GM12878 (cell line): Measurements from ENCODE around the gene SERPINH1. TPM values are rescaled to one million over a fixed set of nuclear protein-coding genes. Genes with fewer than 3 reads are reported as not detected.

Source experiments
- ATAC-seq: fragments of 200-7000 bp; cut with Tn5 transposase; 3 replicates; pipeline ENCODE4 v1.9.1; 2020; ENCODE audit warnings: mild to moderate bottlenecking, moderate library complexity
- BruUV-seq: library from RNA; stranded (reverse); fragments of 400-500 nt; replicated peaks from 2 replicates; lab custom pipeline; 2021; lab: Mats Ljungman, UMichigan
- CTCF ChIA-PET: fragments of 300-600 bp; sonication (Branson Sonifier 250); formaldehyde crosslinking; extraction: SDS; loops from one replicate; lab custom pipeline; 2021; ENCODE audit warnings: inconsistent platforms; lab: Yijun Ruan, JAX
- POLR2A ChIA-PET: fragments of 350-600 bp; formaldehyde crosslinking; extraction: SDS; loops from one replicate; lab custom pipeline; 2021; ENCODE audit warnings: inconsistent platforms; lab: Charles Lee
- RAD21 ChIA-PET: fragments of 300-600 bp; sonication (Branson Sonifier 250); formaldehyde crosslinking; loops from one replicate; lab custom pipeline; 2023; ENCODE audit warnings: antibody characterized with exemption; ENCODE audit not compliant: unreplicated experiment; lab: Charles Lee
- SMC1A ChIA-PET: fragments of 300-600 bp; sonication (Branson Sonifier 250); formaldehyde crosslinking; loops from one replicate; lab custom pipeline; 2023; ENCODE audit not compliant: unreplicated experiment, uncharacterized antibody; lab: Charles Lee
- DNase-seq: peaks from one replicate; pipeline ENCODE4 v3.0.0-alpha.2; 2011; ENCODE audit warnings: low read depth, low spot score
- FAIRE-seq: peaks from 3 replicates; lab custom pipeline; 2011; peaks lifted over from hg19 to GRCh38; lab: Jason Lieb, UNC
- H2AFZ ChIP-seq: 2 replicates; pipeline ENCODE4 v1.6.0; 2011; ENCODE audit warnings: low read depth, low read length, control low read depth; ENCODE audit not compliant: control insufficient read depth
- H3K27ac ChIP-seq: 2 replicates; pipeline ENCODE4 v1.5.1; 2011; ENCODE audit warnings: control low read depth; ENCODE audit not compliant: control insufficient read depth, insufficient read depth
- H3K27me3 ChIP-seq, 2 experiments: replicated peaks in 1 of 2; 2 replicates each; pipeline versions ENCODE4 v1.6.0 to v1.6.1; 2011; ENCODE audit warnings: low read length in 1 of 2; ENCODE audit not compliant: control insufficient read depth in 2 of 2, insufficient read depth in 2 of 2
- H3K36me3 ChIP-seq, 2 experiments: 2 replicates each; pipeline ENCODE4 v1.5.1; 2011; ENCODE audit warnings: low read length in 1 of 2; ENCODE audit not compliant: control insufficient read depth in 2 of 2, insufficient read depth in 2 of 2
- H3K4me1 ChIP-seq: 2 replicates; pipeline ENCODE4 v1.6.1; 2011; ENCODE audit warnings: mild to moderate bottlenecking, low read length, moderate library complexity, mixed read lengths; ENCODE audit not compliant: control insufficient read depth, insufficient read depth
- H3K4me2 ChIP-seq: 2 replicates; pipeline ENCODE4 v1.6.0; 2011; ENCODE audit warnings: control low read depth; ENCODE audit not compliant: control insufficient read depth, insufficient read depth
- H3K4me3 ChIP-seq: fragments of 200-600 bp; sonication (generic); 2 replicates; pipeline ENCODE4 v1.5.1; 2016
- H3K79me2 ChIP-seq: 2 replicates; pipeline ENCODE4 v1.6.0; 2011; ENCODE audit warnings: low read length; ENCODE audit not compliant: control insufficient read depth, insufficient read depth
- H3K9ac ChIP-seq: 2 replicates; pipeline ENCODE4 v1.8.0; 2011; ENCODE audit warnings: low read length, control low read depth, mixed read lengths; ENCODE audit not compliant: control insufficient read depth, insufficient read depth
- H3K9me3 ChIP-seq: replicated peaks from 3 replicates; pipeline ENCODE4 v1.5.1; 2011; ENCODE audit warnings: mild to moderate bottlenecking, low read length; ENCODE audit not compliant: control insufficient read depth, insufficient read depth
- H4K20me1 ChIP-seq: 2 replicates; pipeline ENCODE4 v1.6.0; 2011; ENCODE audit not compliant: control insufficient read depth, insufficient read depth
- BCL11A ChIP-seq: IDR thresholded peaks from 2 replicates; pipeline ENCODE4 v1.6.1; 2011; ENCODE audit warnings: low read depth, low read length
- BCL3 ChIP-seq: IDR thresholded peaks from 2 replicates; pipeline ENCODE4 v1.6.1; 2011; ENCODE audit warnings: borderline replicate concordance, low read depth, mild to moderate bottlenecking, moderate library complexity, low read length; ENCODE audit not compliant: insufficient read depth, poor library complexity, severe bottlenecking
- FOS ChIP-seq: IDR thresholded peaks from 3 replicates; pipeline ENCODE4 v1.6.1; 2011; ENCODE audit warnings: borderline replicate concordance; ENCODE audit not compliant: insufficient read length; ENCODE audit errors: extremely low read depth
- JUNB ChIP-seq: IDR thresholded peaks from 2 replicates; pipeline ENCODE4 v1.6.1; 2016; ENCODE audit warnings: antibody characterized with exemption, mild to moderate bottlenecking
- KAT2A ChIP-seq: conservative IDR thresholded peaks from 2 replicates; pipeline ENCODE4 v1.6.1; 2011; ENCODE audit warnings: low read depth, low read length; ENCODE audit not compliant: control insufficient read depth
- LARP7 ChIP-seq: fragments of 450-650 bp; IDR thresholded peaks from 2 replicates; pipeline ENCODE4 v1.6.1; 2017; ENCODE audit warnings: mild to moderate bottlenecking
- NBN ChIP-seq: fragments of 450-650 bp; IDR thresholded peaks from 2 replicates; pipeline ENCODE4 v1.6.1; 2016
- NFXL1 ChIP-seq: fragments of 450-650 bp; IDR thresholded peaks from 2 replicates; pipeline ENCODE4 v1.6.1; 2017; ENCODE audit warnings: antibody characterized with exemption, mild to moderate bottlenecking, borderline replicate concordance
- NR2C2 ChIP-seq: IDR thresholded peaks from 2 replicates; pipeline ENCODE4 v1.6.1; 2011; ENCODE audit warnings: borderline replicate concordance, low read depth; ENCODE audit not compliant: control insufficient read depth, insufficient read length
- NRF1 ChIP-seq: conservative IDR thresholded peaks from 2 replicates; pipeline ENCODE4 v1.6.1; 2011; ENCODE audit warnings: mild to moderate bottlenecking, low read depth, low read length, improper control_type of control experiment
- PBX3 ChIP-seq: IDR thresholded peaks from 2 replicates; pipeline ENCODE4 v1.6.1; 2011; ENCODE audit warnings: mild to moderate bottlenecking, low read depth, low read length, moderate library complexity; ENCODE audit not compliant: insufficient replicate concordance
- PML ChIP-seq: IDR thresholded peaks from 2 replicates; pipeline ENCODE4 v1.6.1; 2012; ENCODE audit warnings: low read length, inconsistent platforms
- RAD21 ChIP-seq: IDR thresholded peaks from 2 replicates; pipeline ENCODE4 v1.6.1; 2011; ENCODE audit warnings: mild to moderate bottlenecking, low read depth, low read length, moderate library complexity; ENCODE audit not compliant: insufficient read depth
- RELA ChIP-seq: fragments of 450-650 bp; IDR thresholded peaks from 2 replicates; pipeline ENCODE4 v1.8.0; 2014; ENCODE audit warnings: borderline replicate concordance; ENCODE audit not compliant: partially characterized antibody
- ZBTB11 ChIP-seq: fragments of 450-650 bp; formaldehyde crosslinking; IDR thresholded peaks from 2 replicates; pipeline ENCODE4 v1.5.0; 2022; ENCODE audit warnings: mild to moderate bottlenecking, missing genetic modification characterization
- WGBS: methylation state at CpG from one replicate; pipeline ENCODE4 v1.1.6; 2016; ENCODE audit warnings: low lambda C conversion rate; ENCODE audit not compliant: insufficient replicate concordance, insufficient coverage; ENCODE audit errors: missing lambda C conversion rate; 5-methylcytosine and 5-hydroxymethylcytosine counted together
- in situ Hi-C: fragments of 300-500 bp; cut with MboI; formaldehyde crosslinking; loops from 9 replicates; pipeline ENCODE4 v1.14.3; 2018; ENCODE audit warnings: mixed read lengths
- intact Hi-C: fragments of 100-400 bp; cut with micrococcal nuclease; formaldehyde crosslinking; loops from one replicate; pipeline ENCODE4 v1.14.2; 2022; ENCODE audit not compliant: unreplicated experiment
- polyA plus RNA-seq, 11 experiments: library from polyadenylated mRNA; depleted of rRNA in 4 of 11; unstranded in 6 of 11; stranded (reverse) in 5 of 11; fragments of >200 nt; fragmentation: Nextera tagmentation in 4 of 11; fragmentation: Illumina TruSeq in 1 of 11; extraction: Ambion mirVana in 4 of 11; extraction: Trizol in 1 of 11; gene quantifications; 1 replicate in 1 of 11; 2 replicates in 10 of 11; pipeline versions ENCODE4 v1.2.1 to v1.2.3, GENCODE V29; 2011 to 2016; ENCODE audit warnings: inconsistent platforms in 2 of 11, missing spikeins in 2 of 11, low read depth in 1 of 11
- total RNA-seq, 4 experiments: library from RNA; depleted of rRNA in 3 of 4; stranded (reverse); fragments of >200 nt in 3 of 4; fragmentation: Illumina TruSeq in 1 of 4; extraction: Trizol in 1 of 4; gene quantifications; 2 replicates each; pipeline versions ENCODE4 v1.2.1 to v1.2.3, GENCODE V29; 2013 to 2021
- TF ChIP-seq, protein P1 (sequence below): fragments of 450-650 bp; IDR thresholded peaks from 2 replicates; pipeline ENCODE4 v1.6.1; 2016; ENCODE audit warnings: mild to moderate bottlenecking

The SERPINH1 gene
- total and polyA plus RNA-seq, 10 of the 15 experiments (the other 5 are each of a cell fraction or from before 2014, with no cell fraction given) = 0.34 to 19.8 (median 13.7) TPM

DNA sequence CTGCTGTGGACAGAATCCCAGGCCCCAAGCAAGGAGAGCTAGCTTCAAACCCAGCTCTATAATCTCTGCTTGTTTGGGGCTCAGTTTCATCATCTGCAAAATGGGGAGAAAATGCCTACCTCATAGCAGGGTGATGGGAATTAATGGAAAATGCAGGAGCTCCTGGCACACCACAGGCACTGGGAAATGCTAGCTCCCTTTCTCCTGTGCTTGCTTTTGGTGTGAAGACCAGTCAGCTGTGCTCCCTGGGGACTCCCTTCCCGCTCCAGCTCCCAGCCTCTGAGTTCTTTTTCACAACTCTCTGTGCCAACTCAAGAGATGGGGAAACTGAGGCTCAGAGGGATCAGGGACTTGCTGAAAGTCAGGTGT lies 8.2 kb upstream of the SERPINH1 start:
- H3K4me1 ChIP-seq = no peaks in the 10 kb centered on the region
- ATAC-seq = no peak
- H2AFZ ChIP-seq = no peak overlapping the region
- WGBS = 0% methylated on average over 1 of the region's 1 CpG
- no peaks in the 10 kb centered on the region for H3K9me3 ChIP-seq
- FAIRE-seq = no peak
- no peaks in the 10 kb centered on the region for H3K36me3 ChIP-seq
- in situ Hi-C loops (no loop called here), intact Hi-C loops (no loop called here)
- no peak for TF ChIP-seq RELA
- TF ChIP-seq BCL11A = no peak
- no peak for TF ChIP-seq BCL3
- no peak for TF ChIP-seq JUNB
- no peak for TF ChIP-seq ZBTB11
- no peak for TF ChIP-seq RAD21
- no peak for TF ChIP-seq PBX3
- TF ChIP-seq LARP7 = no peak
- TF ChIP-seq NR2C2 = no peak
- no peak for TF ChIP-seq FOS
- TF ChIP-seq KAT2A = no peak
- TF ChIP-seq NBN = no peak
- TF ChIP-seq NRF1 = no peak
- TF ChIP-seq, protein P1, sequence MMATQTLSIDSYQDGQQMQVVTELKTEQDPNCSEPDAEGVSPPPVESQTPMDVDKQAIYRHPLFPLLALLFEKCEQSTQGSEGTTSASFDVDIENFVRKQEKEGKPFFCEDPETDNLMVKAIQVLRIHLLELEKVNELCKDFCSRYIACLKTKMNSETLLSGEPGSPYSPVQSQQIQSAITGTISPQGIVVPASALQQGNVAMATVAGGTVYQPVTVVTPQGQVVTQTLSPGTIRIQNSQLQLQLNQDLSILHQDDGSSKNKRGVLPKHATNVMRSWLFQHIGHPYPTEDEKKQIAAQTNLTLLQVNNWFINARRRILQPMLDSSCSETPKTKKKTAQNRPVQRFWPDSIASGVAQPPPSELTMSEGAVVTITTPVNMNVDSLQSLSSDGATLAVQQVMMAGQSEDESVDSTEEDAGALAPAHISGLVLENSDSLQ = no peak
- no peak for TF ChIP-seq PML
- TF ChIP-seq NFXL1 = no peak
- DNase-seq = no peak
- no peak overlapping the region for H3K4me2 ChIP-seq
- no peaks in the 10 kb centered on the region for H3K79me2 ChIP-seq
- H3K9ac ChIP-seq = no peak overlapping the region
- RAD21 ChIA-PET = no interaction called here
- H3K27ac ChIP-seq = no peak overlapping the region
- CTCF ChIA-PET = interaction anchor here (0.7 to 1.9 kb wide), 5 partner anchors 15 to 253 kb away, joined by 3 to 4 read pairs (median 4); no protein-coding TSS in a partner anchor
- H4K20me1 ChIP-seq = no peaks in the 10 kb centered on the region
- SMC1A ChIA-PET = interaction anchor here (0.6 to 0.9 kb wide), 3 partner anchors 13 to 97 kb away, joined by 3 to 4 read pairs (median 3); no protein-coding TSS in a partner anchor
- no peaks in the 10 kb centered on the region for H3K27me3 ChIP-seq
- no peak overlapping the region for H3K4me3 ChIP-seq
- no TSS peak for BruUV-seq
- POLR2A ChIA-PET = no interaction called here
